ENCODE measurements around the gene INSYN1. TPM values are rescaled to one million over a fixed set of nuclear protein-coding genes. Genes with fewer than 3 reads are reported as not detected.

INSYN1 gene
- total and polyA plus RNA-seq, 2 of the 13 experiments (the other 11 are each of a cell fraction or from before 2014, with no cell fraction given): not detected

DNA sequence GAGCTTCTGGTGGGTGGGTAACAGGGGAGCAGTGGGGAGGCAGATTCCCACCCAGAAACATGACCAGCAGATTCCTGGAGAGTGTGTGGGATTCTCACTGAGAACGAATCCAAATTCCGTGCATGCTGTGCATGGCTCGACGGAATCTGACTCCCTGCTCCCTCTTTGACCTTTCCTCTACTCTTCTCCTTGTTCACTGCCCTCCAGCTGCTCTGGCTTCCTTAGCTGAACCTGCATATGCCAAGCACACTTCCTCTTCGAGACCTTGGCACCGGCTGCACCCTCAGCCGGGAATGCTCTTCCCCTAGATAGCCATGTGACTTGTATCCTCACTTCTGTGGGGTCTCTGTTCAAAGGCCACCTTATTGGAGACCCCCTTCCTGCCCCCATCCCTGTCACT lies 6.3 kb downstream of the INSYN1 start (continued):
- TF ChIP-seq, protein P1, sequence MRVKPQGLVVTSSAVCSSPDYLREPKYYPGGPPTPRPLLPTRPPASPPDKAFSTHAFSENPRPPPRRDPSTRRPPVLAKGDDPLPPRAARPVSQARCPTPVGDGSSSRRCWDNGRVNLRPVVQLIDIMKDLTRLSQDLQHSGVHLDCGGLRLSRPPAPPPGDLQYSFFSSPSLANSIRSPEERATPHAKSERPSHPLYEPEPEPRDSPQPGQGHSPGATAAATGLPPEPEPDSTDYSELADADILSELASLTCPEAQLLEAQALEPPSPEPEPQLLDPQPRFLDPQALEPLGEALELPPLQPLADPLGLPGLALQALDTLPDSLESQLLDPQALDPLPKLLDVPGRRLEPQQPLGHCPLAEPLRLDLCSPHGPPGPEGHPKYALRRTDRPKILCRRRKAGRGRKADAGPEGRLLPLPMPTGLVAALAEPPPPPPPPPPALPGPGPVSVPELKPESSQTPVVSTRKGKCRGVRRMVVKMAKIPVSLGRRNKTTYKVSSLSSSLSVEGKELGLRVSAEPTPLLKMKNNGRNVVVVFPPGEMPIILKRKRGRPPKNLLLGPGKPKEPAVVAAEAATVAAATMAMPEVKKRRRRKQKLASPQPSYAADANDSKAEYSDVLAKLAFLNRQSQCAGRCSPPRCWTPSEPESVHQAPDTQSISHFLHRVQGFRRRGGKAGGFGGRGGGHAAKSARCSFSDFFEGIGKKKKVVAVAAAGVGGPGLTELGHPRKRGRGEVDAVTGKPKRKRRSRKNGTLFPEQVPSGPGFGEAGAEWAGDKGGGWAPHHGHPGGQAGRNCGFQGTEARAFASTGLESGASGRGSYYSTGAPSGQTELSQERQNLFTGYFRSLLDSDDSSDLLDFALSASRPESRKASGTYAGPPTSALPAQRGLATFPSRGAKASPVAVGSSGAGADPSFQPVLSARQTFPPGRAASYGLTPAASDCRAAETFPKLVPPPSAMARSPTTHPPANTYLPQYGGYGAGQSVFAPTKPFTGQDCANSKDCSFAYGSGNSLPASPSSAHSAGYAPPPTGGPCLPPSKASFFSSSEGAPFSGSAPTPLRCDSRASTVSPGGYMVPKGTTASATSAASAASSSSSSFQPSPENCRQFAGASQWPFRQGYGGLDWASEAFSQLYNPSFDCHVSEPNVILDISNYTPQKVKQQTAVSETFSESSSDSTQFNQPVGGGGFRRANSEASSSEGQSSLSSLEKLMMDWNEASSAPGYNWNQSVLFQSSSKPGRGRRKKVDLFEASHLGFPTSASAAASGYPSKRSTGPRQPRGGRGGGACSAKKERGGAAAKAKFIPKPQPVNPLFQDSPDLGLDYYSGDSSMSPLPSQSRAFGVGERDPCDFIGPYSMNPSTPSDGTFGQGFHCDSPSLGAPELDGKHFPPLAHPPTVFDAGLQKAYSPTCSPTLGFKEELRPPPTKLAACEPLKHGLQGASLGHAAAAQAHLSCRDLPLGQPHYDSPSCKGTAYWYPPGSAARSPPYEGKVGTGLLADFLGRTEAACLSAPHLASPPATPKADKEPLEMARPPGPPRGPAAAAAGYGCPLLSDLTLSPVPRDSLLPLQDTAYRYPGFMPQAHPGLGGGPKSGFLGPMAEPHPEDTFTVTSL (CRISPR knock-in tag; IDR thresholded peaks at IDR 0.05; ENCODE audit: borderline replicate concordance): no peak
- TF ChIP-seq ZNF335 (CRISPR knock-in tag; IDR thresholded peaks at IDR 0.05) (no peak), NONO (IDR thresholded peaks at IDR 0.05) (no peak), NONO (CRISPR knock-in tag; conservative IDR thresholded peaks at IDR 0.05) (no peak), STAG1 (CRISPR knock-in tag; IDR thresholded peaks at IDR 0.05) (no peak)
- TF ChIP-seq, protein P2, sequence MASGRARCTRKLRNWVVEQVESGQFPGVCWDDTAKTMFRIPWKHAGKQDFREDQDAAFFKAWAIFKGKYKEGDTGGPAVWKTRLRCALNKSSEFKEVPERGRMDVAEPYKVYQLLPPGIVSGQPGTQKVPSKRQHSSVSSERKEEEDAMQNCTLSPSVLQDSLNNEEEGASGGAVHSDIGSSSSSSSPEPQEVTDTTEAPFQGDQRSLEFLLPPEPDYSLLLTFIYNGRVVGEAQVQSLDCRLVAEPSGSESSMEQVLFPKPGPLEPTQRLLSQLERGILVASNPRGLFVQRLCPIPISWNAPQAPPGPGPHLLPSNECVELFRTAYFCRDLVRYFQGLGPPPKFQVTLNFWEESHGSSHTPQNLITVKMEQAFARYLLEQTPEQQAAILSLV (CRISPR knock-in tag; IDR thresholded peaks at IDR 0.05; ENCODE audit: borderline replicate concordance): no peak
- TF ChIP-seq, protein P3, sequence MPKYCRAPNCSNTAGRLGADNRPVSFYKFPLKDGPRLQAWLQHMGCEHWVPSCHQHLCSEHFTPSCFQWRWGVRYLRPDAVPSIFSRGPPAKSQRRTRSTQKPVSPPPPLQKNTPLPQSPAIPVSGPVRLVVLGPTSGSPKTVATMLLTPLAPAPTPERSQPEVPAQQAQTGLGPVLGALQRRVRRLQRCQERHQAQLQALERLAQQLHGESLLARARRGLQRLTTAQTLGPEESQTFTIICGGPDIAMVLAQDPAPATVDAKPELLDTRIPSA (CRISPR knock-in tag; IDR thresholded peaks at IDR 0.05; ENCODE audit: borderline replicate concordance): no peak
- TF ChIP-seq, protein P4, sequence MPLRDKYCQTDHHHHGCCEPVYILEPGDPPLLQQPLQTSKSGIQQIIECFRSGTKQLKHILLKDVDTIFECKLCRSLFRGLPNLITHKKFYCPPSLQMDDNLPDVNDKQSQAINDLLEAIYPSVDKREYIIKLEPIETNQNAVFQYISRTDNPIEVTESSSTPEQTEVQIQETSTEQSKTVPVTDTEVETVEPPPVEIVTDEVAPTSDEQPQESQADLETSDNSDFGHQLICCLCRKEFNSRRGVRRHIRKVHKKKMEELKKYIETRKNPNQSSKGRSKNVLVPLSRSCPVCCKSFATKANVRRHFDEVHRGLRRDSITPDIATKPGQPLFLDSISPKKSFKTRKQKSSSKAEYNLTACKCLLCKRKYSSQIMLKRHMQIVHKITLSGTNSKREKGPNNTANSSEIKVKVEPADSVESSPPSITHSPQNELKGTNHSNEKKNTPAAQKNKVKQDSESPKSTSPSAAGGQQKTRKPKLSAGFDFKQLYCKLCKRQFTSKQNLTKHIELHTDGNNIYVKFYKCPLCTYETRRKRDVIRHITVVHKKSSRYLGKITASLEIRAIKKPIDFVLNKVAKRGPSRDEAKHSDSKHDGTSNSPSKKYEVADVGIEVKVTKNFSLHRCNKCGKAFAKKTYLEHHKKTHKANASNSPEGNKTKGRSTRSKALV (CRISPR knock-in tag; IDR thresholded peaks at IDR 0.05): no peak
- TF ChIP-seq, protein P5, sequence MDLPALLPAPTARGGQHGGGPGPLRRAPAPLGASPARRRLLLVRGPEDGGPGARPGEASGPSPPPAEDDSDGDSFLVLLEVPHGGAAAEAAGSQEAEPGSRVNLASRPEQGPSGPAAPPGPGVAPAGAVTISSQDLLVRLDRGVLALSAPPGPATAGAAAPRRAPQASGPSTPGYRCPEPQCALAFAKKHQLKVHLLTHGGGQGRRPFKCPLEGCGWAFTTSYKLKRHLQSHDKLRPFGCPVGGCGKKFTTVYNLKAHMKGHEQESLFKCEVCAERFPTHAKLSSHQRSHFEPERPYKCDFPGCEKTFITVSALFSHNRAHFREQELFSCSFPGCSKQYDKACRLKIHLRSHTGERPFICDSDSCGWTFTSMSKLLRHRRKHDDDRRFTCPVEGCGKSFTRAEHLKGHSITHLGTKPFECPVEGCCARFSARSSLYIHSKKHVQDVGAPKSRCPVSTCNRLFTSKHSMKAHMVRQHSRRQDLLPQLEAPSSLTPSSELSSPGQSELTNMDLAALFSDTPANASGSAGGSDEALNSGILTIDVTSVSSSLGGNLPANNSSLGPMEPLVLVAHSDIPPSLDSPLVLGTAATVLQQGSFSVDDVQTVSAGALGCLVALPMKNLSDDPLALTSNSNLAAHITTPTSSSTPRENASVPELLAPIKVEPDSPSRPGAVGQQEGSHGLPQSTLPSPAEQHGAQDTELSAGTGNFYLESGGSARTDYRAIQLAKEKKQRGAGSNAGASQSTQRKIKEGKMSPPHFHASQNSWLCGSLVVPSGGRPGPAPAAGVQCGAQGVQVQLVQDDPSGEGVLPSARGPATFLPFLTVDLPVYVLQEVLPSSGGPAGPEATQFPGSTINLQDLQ (CRISPR knock-in tag; IDR thresholded peaks at IDR 0.05): no peak

Measured in HepG2 (cell line).